ENCODE data around the gene ANP32B.

ANP32B gene

GRCh38 chr9:97980918-97981845 is 2.0 kb upstream of the ANP32B start:
- Histone ChIP-seq H3K27me3 (ENCODE audit: control insufficient read depth, insufficient read depth, low read length) (peaks cover 79% of the 10 kb centered on the region), H3K9me3 (ENCODE audit: control insufficient read depth, insufficient read depth, low read depth, low read length) (no peaks in the 10 kb centered on the region), H3K27ac (ENCODE audit: low read depth, low read length) (no peak overlapping the region), H3K9ac (ENCODE audit: low read length) (no peak overlapping the region), H3K4me1 (ENCODE audit: control insufficient read depth, insufficient read depth, low read length) (peaks cover 4% of the 10 kb centered on the region; the same call in 1 of the 2 replicates), H3K36me3 (ENCODE audit: control insufficient read depth, insufficient read depth, low read length) (no peaks in the 10 kb centered on the region), H3K4me3 (ENCODE audit: low read depth, low read length) (no peak overlapping the region)

GRCh38 chr9:97981846-97982682 is 1.1 kb upstream of the ANP32B start:
- Histone ChIP-seq H3K36me3 (ENCODE audit: control insufficient read depth, insufficient read depth, low read length) (no peaks in the 10 kb centered on the region), H3K9me3 (ENCODE audit: control insufficient read depth, insufficient read depth, low read depth, low read length) (no peaks in the 10 kb centered on the region), H3K9ac (ENCODE audit: low read length) (peak overlapping the region; percentile 75), H3K4me3 (ENCODE audit: low read depth, low read length) (peak overlapping the region; percentile 91), H3K4me1 (ENCODE audit: control insufficient read depth, insufficient read depth, low read length) (peaks cover 4% of the 10 kb centered on the region; the same call in 1 of the 2 replicates), H3K27ac (ENCODE audit: low read depth, low read length) (no peak overlapping the region; the same call in 1 of the 2 replicates), H3K27me3 (ENCODE audit: control insufficient read depth, insufficient read depth, low read length) (peaks cover 76% of the 10 kb centered on the region)

GRCh38 chr9:97983589-97984187 is 547 bp downstream of the ANP32B start:
- peak overlapping the region; percentile 97; the same call in 1 of the 2 replicates for H3K27ac ChIP-seq (ENCODE audit: low read depth, low read length)
- no peaks in the 10 kb centered on the region for H3K9me3 ChIP-seq (ENCODE audit: control insufficient read depth, insufficient read depth, low read depth, low read length)
- peak overlapping the region; percentile 96 for H3K9ac ChIP-seq (ENCODE audit: low read length)
- H3K27me3 ChIP-seq (ENCODE audit: control insufficient read depth, insufficient read depth, low read length): peaks cover 61% of the 10 kb centered on the region
- H3K36me3 ChIP-seq (ENCODE audit: control insufficient read depth, insufficient read depth, low read length): no peaks in the 10 kb centered on the region
- H3K4me1 ChIP-seq (ENCODE audit: control insufficient read depth, insufficient read depth, low read length): peaks cover 4% of the 10 kb centered on the region; the same call in 1 of the 2 replicates
- peak overlapping the region; percentile 91 for H3K4me3 ChIP-seq (ENCODE audit: low read depth, low read length)

- H3K27ac ChIP-seq (ENCODE audit: low read depth, low read length): peak overlapping the region; percentile 80; the same call in 1 of the 2 replicates
- H3K4me1 ChIP-seq (ENCODE audit: control insufficient read depth, insufficient read depth, low read length): peaks cover 4% of the 10 kb centered on the region; the same call in 1 of the 2 replicates
- H3K27me3 ChIP-seq (ENCODE audit: control insufficient read depth, insufficient read depth, low read length): peaks cover 53% of the 10 kb centered on the region
- H3K4me3 ChIP-seq (ENCODE audit: low read depth, low read length): peak overlapping the region; percentile 91
- H3K9ac ChIP-seq (ENCODE audit: low read length): peak overlapping the region; percentile 96
- no peaks in the 10 kb centered on the region for H3K36me3 ChIP-seq (ENCODE audit: control insufficient read depth, insufficient read depth, low read length)
- H3K9me3 ChIP-seq (ENCODE audit: control insufficient read depth, insufficient read depth, low read depth, low read length): no peaks in the 10 kb centered on the region
Observed at GRCh38 chr9:97984188-97985057, 1.3 kb downstream of the ANP32B start.

GRCh38 chr9:97985058-97985861 is 2.1 kb downstream of the ANP32B start:
- Histone ChIP-seq H3K36me3 (ENCODE audit: control insufficient read depth, insufficient read depth, low read length) (no peaks in the 10 kb centered on the region), H3K27me3 (ENCODE audit: control insufficient read depth, insufficient read depth, low read length) (peaks cover 45% of the 10 kb centered on the region), H3K4me1 (ENCODE audit: control insufficient read depth, insufficient read depth, low read length) (peaks cover 11% of the 10 kb centered on the region; the same call in 1 of the 2 replicates), H3K27ac (ENCODE audit: low read depth, low read length) (no peak overlapping the region), H3K4me3 (ENCODE audit: low read depth, low read length) (peak overlapping the region; percentile 91), H3K9me3 (ENCODE audit: control insufficient read depth, insufficient read depth, low read depth, low read length) (no peaks in the 10 kb centered on the region), H3K9ac (ENCODE audit: low read length) (peak overlapping the region; percentile 96)

- peaks cover 15% of the 10 kb centered on the region; the same call in 1 of the 2 replicates for H3K4me1 ChIP-seq (ENCODE audit: control insufficient read depth, insufficient read depth, low read length)
Observed at GRCh38 chr9:97987487-97987886, 4.3 kb downstream of the ANP32B start.

GRCh38 chr9:97990259-97990658 is 7.1 kb downstream of the ANP32B start:
- Histone ChIP-seq H3K9me3 (ENCODE audit: control insufficient read depth, insufficient read depth, low read depth, low read length) (no peaks in the 10 kb centered on the region), H3K36me3 (ENCODE audit: control insufficient read depth, insufficient read depth, low read length) (peaks cover 13% of the 10 kb centered on the region), H3K27ac (ENCODE audit: low read depth, low read length) (no peak overlapping the region)

More at GRCh38 chr9:97987487-97987886, 4.3 kb downstream of the ANP32B start:
- H3K27me3 ChIP-seq (ENCODE audit: control insufficient read depth, insufficient read depth, low read length): peaks cover 23% of the 10 kb centered on the region
- no peak overlapping the region for H3K27ac ChIP-seq (ENCODE audit: low read depth, low read length)
- no peak overlapping the region for H3K4me3 ChIP-seq (ENCODE audit: low read depth, low read length)
- no peaks in the 10 kb centered on the region for H3K9me3 ChIP-seq (ENCODE audit: control insufficient read depth, insufficient read depth, low read depth, low read length)
- no peak overlapping the region for H3K9ac ChIP-seq (ENCODE audit: low read length)
- no peaks in the 10 kb centered on the region for H3K36me3 ChIP-seq (ENCODE audit: control insufficient read depth, insufficient read depth, low read length)

GRCh38 chr9:97991818-97992217 is 8.7 kb downstream of the ANP32B start:
- Histone ChIP-seq H3K4me1 (ENCODE audit: control insufficient read depth, insufficient read depth, low read length) (peaks cover 17% of the 10 kb centered on the region), H3K27ac (ENCODE audit: low read depth, low read length) (no peak overlapping the region), H3K4me3 (ENCODE audit: low read depth, low read length) (no peak overlapping the region), H3K9ac (ENCODE audit: low read length) (no peak overlapping the region), H3K36me3 (ENCODE audit: control insufficient read depth, insufficient read depth, low read length) (peaks cover 27% of the 10 kb centered on the region), H3K9me3 (ENCODE audit: control insufficient read depth, insufficient read depth, low read depth, low read length) (no peaks in the 10 kb centered on the region), H3K27me3 (ENCODE audit: control insufficient read depth, insufficient read depth, low read length) (no peaks in the 10 kb centered on the region; the same call in 1 of the 2 replicates)

More at GRCh38 chr9:97990259-97990658, 7.1 kb downstream of the ANP32B start:
- Histone ChIP-seq H3K27me3 (ENCODE audit: control insufficient read depth, insufficient read depth, low read length) (peaks cover 15% of the 10 kb centered on the region), H3K4me3 (ENCODE audit: low read depth, low read length) (no peak overlapping the region), H3K4me1 (ENCODE audit: control insufficient read depth, insufficient read depth, low read length) (peaks cover 20% of the 10 kb centered on the region), H3K9ac (ENCODE audit: low read length) (no peak overlapping the region)

- Histone ChIP-seq H3K9me3 (ENCODE audit: control insufficient read depth, insufficient read depth, low read depth, low read length) (no peaks in the 10 kb centered on the region), H3K4me3 (ENCODE audit: low read depth, low read length) (no peak overlapping the region), H3K27ac (ENCODE audit: low read depth, low read length) (no peak overlapping the region), H3K4me1 (ENCODE audit: control insufficient read depth, insufficient read depth, low read length) (peaks cover 17% of the 10 kb centered on the region), H3K27me3 (ENCODE audit: control insufficient read depth, insufficient read depth, low read length) (no peaks in the 10 kb centered on the region), H3K36me3 (ENCODE audit: control insufficient read depth, insufficient read depth, low read length) (peaks cover 31% of the 10 kb centered on the region), H3K9ac (ENCODE audit: low read length) (no peak overlapping the region)
Observed at GRCh38 chr9:97992219-97992618, 9.1 kb downstream of the ANP32B start.
